ENCODE data around the gene ARHGEF19.

The ARHGEF19 gene

DNA sequence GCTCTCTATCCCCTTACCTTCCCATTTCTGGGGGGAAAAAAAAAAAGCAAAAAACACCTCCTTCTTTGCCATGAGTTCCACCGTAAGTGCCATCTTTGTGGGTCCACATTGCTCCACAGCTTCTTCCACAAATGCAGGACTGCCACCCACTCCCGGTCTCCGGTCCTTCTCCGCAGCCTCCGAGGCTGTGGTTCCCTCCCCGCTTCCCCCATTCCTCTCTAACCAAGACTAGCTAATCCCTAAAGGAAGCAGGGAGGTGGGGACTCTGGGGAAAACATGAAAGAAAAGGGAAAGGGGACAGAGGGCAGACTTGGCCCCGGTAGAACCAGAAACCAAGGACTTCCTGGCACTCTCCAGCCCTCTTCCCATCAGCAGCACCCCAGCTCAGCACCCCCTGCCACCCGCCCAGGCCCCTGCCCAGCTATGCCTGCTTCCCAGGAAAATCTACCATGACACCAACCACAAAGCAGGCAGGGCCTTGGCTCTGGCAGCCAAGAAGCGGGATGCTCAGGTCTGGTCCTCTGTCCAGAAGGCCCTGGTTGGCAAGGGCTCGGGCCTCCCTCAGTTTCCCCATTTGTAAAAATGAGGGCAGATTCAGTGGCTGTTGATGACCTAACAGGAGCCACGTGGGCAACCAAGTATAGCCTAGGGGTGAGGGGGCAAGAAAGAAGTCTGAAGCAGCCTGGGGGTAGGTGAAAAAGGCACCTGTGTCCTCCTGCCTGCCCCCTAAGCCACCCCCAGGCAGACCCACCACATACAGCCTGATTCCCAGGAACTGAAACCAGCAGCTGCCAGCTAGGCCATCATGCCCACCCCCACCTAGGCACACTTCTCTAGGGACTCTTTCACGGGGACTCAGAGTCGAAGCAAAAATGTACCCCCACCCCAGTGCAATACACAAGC is 59.1 kb downstream of the ARHGEF19 start:
- DNase-seq, result no peak
- TF ChIP-seq, protein P1, sequence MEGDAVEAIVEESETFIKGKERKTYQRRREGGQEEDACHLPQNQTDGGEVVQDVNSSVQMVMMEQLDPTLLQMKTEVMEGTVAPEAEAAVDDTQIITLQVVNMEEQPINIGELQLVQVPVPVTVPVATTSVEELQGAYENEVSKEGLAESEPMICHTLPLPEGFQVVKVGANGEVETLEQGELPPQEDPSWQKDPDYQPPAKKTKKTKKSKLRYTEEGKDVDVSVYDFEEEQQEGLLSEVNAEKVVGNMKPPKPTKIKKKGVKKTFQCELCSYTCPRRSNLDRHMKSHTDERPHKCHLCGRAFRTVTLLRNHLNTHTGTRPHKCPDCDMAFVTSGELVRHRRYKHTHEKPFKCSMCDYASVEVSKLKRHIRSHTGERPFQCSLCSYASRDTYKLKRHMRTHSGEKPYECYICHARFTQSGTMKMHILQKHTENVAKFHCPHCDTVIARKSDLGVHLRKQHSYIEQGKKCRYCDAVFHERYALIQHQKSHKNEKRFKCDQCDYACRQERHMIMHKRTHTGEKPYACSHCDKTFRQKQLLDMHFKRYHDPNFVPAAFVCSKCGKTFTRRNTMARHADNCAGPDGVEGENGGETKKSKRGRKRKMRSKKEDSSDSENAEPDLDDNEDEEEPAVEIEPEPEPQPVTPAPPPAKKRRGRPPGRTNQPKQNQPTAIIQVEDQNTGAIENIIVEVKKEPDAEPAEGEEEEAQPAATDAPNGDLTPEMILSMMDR (IDR thresholded peaks at IDR 0.05), result no peak
- H3K4me3 Mint-ChIP-seq, result peak overlapping the region; percentile 92
- no peaks in the 10 kb centered on the region for H3K9me3 Mint-ChIP-seq
- H3K4me1 Mint-ChIP-seq, result peaks cover 59% of the 10 kb centered on the region
- H3K36me3 Mint-ChIP-seq (ENCODE audit: low read depth), result peaks cover 14% of the 10 kb centered on the region
- peak overlapping the region; percentile 87 for H3K27ac Mint-ChIP-seq
- H3K27me3 Mint-ChIP-seq (ENCODE audit: low read depth, poor library complexity), result no peaks in the 10 kb centered on the region

DNA sequence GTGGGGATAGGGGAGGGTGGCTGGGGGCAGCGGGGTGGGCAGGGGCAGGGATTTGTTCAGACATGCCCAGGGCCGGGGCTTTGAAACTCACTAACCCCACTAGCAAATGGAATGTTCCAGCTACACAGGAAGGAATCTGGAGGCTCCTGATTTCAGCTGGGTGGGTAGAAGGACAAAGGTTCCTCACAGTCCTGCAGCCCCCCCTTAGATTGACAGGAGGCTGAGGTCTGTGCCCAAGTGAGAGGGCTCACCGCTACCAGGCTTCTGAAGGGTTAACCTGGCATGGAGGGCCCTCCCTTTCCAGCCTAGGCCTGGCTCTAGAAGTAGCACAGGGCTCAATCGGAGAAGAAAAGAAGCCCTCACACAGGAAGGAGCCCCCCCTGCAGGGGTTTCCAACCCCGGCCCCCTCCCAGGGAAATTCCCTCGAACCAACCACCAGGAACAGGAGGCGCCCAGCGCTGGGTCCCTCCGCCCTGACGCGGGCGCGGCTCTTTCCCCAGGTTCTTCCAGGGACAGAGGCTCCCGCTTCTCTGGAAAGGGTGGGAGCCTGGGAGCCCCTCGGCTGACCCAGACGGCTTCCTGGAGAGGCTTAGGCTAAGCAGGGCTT is 59.9 kb downstream of the ARHGEF19 start:
- peak; percentile 64 for DNase-seq
- H3K4me3 Mint-ChIP-seq, result peak overlapping the region; percentile 92
- H3K36me3 Mint-ChIP-seq (ENCODE audit: low read depth), result peaks cover 21% of the 10 kb centered on the region
- TF ChIP-seq, protein P1 (IDR thresholded peaks at IDR 0.05), result no peak
- peak overlapping the region; percentile 87 for H3K27ac Mint-ChIP-seq
- H3K27me3 Mint-ChIP-seq (ENCODE audit: low read depth, poor library complexity), result no peaks in the 10 kb centered on the region
- H3K9me3 Mint-ChIP-seq, result no peaks in the 10 kb centered on the region
- peaks cover 59% of the 10 kb centered on the region for H3K4me1 Mint-ChIP-seq

DNA sequence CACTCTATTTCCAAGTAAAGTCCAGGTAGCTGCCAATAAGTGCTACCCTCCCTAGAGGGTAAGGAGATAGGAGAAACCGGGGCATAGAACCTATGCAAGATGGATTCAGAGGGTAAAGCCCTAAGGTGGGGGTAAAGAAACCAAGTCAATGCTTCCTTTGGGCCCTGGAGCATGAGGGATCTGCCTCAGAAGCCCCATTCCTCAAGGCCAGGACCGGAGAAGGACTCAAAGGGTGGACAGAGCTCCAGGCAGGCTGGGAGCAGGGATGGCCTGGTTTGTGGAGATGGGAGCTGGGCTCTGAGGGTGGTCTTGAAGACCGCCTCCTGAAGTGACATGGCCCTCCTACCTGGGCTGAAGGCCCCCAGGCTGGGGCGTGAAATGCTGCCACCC is 60.5 kb downstream of the ARHGEF19 start:
- H3K4me1 Mint-ChIP-seq, result peaks cover 59% of the 10 kb centered on the region
- H3K9me3 Mint-ChIP-seq, result no peaks in the 10 kb centered on the region
- H3K4me3 Mint-ChIP-seq, result peak overlapping the region; percentile 61
- TF ChIP-seq, protein P1 (IDR thresholded peaks at IDR 0.05), result no peak
- H3K27me3 Mint-ChIP-seq (ENCODE audit: low read depth, poor library complexity), result no peaks in the 10 kb centered on the region
- DNase-seq, result no peak
- H3K27ac Mint-ChIP-seq, result peak overlapping the region; percentile 64
- H3K36me3 Mint-ChIP-seq (ENCODE audit: low read depth), result peaks cover 27% of the 10 kb centered on the region

DNA sequence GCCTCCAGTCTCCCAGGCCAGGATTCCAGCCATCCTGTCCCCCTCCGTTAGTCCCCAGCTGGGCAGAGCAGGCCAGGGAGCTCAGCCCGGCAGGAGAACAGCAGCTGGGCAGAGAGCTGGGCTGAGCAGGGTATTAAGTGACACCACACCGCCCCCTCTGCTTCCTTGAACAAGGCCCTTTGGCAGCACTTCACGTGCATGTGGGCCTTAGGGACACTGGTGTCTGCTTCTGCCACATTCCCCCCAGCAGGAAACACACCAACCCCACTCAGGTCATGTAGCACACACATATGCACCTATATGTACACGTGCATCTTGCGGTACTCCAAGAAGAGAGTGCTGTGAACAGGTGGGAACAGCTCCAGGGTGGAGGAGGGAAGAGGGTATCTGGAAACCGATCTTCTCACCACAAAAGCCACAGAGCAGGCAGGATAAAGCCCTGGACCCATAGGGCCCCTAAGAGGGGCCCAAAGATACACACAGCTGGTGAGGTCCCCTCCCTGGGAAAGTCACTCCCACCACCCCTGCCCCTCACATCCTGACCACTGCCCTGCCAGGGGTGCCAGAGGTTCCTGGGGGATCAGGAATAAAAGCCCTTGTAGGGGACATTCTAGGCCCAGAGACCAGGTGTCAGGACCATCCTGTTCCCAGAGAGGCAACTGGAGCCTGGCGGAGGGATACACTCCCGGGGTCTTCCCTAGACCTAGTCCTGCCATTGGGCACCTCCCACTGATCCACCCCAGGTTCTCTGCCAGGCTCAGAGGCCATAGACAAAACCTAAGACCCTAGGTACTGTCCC is 61.1 kb downstream of the ARHGEF19 start:
- Mint-ChIP-seq H3K9me3 (no peaks in the 10 kb centered on the region), H3K36me3 (ENCODE audit: low read depth) (peaks cover 30% of the 10 kb centered on the region), H3K4me3 (peak overlapping the region; percentile 64), H3K4me1 (peaks cover 59% of the 10 kb centered on the region), H3K27me3 (ENCODE audit: low read depth, poor library complexity) (no peaks in the 10 kb centered on the region), H3K27ac (peak overlapping the region; percentile 91)
- TF ChIP-seq, protein P1 (IDR thresholded peaks at IDR 0.05), result no peak
- DNase-seq, result peak; percentile 52

DNA sequence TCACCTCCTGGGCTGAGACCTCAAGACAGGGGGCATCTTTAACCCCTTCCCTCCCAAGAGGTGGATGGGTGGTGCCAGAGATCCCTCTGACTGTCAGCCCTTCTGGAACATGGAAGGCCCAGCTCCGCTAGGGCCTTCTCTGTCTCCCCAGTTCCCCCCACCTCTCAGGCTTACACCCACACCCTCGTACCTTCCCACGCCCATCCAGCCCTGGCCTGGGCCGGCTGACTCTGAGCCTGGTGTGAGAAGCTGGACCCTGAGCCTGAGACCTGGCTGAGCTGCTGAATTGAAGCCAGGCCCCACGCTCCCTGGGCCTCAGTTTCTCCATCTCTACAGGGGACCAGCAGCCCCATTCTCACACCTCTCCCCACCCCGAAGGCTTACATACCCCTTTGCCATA is 61.9 kb downstream of the ARHGEF19 start:
- DNase-seq, result no peak
- Mint-ChIP-seq H3K4me3 (no peak overlapping the region), H3K36me3 (ENCODE audit: low read depth) (peaks cover 30% of the 10 kb centered on the region), H3K27ac (no peak overlapping the region), H3K4me1 (peaks cover 63% of the 10 kb centered on the region), H3K27me3 (ENCODE audit: low read depth, poor library complexity) (no peaks in the 10 kb centered on the region), H3K9me3 (no peaks in the 10 kb centered on the region)
- TF ChIP-seq, protein P1 (IDR thresholded peaks at IDR 0.05), result no peak

Data from nephron progenitor cell (in vitro differentiated cells).